ENCODE results near the gene ZNF865.

The ZNF865 gene

DNA sequence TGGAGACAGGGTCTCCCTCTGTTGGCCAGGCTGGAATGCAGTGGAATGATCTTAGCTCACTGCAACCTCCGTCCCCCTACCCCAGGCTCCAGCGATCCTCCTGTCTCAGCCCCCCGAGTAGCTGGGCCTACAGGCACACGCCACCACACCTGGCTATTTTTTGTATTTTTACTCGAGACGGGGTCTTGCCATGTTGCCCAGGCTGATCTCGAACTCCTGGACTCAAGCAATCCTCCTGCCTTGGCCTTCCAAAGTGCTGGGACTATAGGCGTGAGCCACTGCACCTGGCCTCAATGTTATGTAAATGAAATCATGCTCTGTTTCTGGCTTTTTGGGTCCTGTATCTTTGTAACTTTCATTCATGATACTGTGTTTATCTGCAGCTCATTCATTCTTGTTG lies 16.7 kb upstream of the ZNF865 start:
- FAIRE-seq, result no peak

DNA sequence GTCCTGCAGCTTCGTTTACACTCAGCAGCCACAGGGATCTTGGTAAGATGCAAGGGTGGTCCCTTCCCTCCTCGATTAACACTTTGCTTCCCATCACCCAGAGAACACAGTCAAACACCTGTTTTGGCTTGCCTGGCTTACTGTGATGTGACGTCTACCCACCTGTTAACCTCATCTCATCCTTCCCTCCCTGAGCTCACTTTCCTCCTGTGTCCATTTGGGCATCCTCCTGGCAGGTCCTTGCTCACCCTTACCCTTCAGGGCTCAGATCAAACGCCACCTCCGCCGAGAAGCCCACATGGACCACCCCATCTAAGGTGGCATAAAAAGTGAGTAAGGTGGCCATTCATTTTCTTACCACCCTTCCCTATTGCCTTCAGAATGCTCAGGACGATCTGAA lies 15.3 kb upstream of the ZNF865 start:
- no peak for FAIRE-seq

DNA sequence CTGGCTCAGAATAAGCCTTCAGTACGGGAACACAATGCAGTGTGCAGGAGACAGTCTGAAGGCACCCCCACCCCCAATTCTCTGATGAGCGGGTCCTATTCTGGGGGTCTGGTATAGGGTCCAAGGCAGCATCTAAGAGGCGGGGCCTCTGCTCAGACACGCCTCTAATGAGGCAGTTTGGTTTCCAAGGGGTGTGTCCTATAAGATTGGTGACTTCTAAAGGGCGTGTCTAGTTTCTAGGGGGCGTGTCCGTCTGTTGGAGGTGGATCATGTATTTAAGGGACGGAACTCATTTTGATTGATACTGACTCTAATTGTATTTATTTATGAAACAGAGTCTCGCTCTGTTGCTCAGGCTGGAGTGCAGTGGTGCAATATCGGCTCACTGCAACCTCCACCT lies 14.8 kb upstream of the ZNF865 start:
- no peak for FAIRE-seq

DNA sequence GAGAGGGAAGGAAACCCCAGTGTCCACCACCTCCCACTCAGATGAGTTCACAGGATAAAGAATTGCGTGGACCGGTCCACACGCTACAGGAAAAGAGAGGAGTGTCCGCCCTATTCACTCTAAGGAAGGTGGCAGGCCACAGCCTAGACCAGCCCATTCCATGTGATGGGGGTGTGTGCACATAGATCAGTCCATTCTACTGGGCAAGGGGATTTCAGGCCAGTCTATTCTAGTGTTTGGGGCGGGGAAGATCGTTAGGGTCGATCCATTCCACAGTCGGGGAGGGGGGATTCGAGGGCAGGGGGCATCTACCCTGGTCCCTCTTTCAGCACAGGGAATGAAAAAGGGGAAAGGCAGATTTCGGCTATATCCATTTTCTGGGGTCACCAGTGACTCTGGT lies 13.9 kb upstream of the ZNF865 start:
- FAIRE-seq, result no peak

DNA sequence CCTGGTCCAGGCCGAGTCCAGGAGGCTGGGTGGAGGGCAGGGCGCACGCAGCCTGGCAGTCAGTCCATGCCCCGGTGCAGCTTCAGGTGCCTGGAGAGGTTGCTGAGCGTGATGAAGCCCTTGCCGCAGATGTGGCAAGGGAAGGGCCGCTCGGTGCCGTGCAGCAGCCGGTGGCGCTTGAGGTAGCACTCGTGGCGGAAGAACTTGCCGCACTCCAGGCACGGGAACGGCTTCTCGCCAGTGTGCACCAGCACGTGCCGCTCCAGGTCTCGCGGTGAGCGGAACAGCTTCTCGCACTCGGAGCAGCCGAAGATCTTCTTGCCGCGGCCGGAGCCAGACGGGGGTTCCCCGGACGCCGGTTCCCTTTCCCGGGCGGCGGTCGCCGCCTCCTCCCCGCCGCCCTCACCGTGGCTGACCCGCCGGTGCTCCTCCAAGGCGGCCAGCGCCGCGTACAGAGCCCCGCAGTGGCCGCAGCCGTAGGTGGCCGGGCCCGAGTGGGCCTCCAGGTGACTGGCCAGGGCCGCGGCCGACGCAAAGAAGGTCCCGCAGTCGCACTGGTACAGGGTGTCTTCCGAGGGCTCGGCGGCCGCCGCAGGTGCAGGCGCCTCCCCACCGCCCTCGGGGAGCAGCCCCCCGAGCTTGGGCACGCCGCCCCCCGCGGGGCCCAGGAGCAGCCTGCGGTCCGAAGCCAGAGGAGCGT lies 12.9 kb upstream of the ZNF865 start:
- FAIRE-seq, result no peak

DNA sequence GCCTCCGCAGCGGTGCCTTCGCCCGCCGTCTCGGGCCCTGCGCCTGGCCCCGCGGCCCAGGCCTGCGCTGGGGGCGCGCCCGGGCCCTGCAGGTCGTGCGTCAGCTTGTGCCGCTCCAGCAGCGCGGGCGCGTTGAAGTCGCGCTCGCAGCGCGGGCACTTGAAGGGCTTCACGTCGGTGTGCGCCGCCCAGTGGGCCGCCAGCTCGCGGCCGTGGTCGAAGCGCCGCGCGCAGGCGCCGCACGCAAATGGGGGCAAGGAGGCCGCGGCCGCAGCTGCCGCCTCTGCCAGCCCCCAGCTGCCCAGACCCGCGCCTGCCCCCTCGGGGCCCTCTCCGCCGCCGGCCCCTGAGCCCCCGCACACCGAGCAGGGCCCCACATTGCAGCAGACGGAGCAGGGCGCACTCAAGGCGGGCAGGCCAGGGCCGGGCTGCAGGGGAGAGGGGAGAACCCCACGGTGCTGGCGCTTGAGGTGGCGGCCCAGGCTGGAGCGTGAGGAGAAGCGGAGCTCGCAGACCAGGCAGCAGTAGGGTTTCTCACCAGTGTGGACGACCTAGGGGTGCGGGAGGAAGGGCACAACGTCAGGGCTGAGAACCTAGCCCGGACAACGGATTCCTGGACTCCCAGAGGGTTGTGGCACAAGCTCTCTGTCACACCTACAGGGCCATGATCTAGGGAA lies 12.2 kb upstream of the ZNF865 start:
- no peak for FAIRE-seq

DNA sequence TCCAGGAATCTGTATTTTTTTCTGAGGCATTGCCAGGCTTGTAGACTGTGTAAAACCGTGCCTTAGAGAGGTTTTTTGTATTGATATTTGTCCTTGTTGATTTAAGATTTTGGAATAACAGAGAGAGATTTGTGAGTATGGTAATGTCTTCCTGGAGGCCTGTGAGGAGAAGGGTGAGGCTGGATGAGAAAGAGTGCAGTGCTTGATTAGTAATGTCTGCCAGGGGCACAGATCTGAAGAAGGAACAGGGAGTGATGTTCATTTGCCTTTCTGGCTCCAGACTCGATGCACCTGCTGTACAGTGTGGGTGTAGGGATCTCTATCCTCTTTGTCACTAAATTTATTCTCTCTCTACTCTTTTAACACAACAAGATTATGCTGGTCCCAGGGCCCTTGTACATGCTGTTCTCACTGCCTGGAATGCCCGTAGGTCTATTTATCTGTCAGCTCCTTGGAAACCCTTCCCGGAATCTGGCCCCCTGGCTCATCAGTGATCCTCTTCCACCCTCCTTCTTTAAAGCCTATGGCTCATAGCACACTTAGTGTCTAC lies 10.4 kb upstream of the ZNF865 start:
- no peak for FAIRE-seq

DNA sequence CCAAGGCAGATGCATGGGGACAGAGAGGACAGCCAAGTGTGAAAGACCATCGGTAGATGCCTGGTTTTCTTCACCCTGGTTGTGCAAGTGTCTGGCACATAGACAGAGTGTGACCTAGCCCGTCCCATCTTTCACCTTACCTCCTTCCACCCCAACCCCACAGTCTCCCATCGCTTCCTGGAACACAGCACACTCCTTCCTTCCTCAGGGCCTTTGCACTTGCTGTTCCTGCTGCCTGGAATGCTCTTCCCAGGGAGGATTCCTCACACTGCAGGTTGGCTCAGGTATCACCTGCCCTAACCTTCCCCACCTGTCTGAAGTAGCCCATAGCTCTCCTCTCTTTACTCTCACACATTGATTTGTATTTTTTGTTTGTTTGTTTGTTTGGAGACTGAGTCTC lies 9.1 kb upstream of the ZNF865 start:
- FAIRE-seq, result no peak

DNA sequence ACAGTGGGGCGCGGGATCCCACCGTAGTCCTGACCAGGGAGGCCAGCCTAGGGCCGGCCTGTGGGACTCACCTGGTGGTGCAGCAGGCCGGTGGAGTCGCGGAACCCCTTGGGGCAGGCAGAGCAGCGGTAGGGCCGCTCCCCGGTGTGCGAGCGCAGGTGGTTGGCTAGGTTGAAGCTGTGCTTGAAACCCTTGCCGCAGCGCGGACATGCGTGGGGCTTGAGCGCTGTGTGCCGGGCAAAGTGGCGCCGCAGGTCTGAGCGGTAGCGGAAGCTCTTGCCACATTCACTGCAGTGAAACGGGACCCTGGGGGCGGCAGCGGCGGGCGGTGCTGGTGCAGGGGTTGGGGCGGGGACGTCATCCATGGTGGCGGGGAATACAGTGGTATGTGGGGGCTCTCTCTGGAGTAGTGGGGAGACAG lies 7.9 kb upstream of the ZNF865 start:
- no peak for FAIRE-seq

DNA sequence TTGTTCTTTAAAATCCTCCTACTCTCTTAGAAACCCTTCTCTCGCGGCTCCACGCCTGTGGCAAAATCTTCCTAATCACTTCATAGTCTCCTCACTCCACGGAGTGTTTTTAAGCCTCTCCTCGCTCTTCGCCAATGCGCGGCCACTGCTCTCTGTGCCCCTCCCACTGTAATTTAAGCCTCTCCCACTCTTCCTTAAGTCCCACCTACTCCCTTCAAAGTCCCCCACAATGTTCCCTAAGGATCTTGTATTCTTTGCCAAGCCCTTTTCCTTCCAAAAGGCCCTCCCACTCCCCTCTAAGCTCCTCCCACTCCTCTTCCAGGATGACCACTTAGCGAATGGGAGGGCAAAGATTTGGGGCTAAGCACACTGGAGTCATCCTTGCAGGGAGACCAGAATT lies 7.4 kb upstream of the ZNF865 start:
- no peak for FAIRE-seq

DNA sequence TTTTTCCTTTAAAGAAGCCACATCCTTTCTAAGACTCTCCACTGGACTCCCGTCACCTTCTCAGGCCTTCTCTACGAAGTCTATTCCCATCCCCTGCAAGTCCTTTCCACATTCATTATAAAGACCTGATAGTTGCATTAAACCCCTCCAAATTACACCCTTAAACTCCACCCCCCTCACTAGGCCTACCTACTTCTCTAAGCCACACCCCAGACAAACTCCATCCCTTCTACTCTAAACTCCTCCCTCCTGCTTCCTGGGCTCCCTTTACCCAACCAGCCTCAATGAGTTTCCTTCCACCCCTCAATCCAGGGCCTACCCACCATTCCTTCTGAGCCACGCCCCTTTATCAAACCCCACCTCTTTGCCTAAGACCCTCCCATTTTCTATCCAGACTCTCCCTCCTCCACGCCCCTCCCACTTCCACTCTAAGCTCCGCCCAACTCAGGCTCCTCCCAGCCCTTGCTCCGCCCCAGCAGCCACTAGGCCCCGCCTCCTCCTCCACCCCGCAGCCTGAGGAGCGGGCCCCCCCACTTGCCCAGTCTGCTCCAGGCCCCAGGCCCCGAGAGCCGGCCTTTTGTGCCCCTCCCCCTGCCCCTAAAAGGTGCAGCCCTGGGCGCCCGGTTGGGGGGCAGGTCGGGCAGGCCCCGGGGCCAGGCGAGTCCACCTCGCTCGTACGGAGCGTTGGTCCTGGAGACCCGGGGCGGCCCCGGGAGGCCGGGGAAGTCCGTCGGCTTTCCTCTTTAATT lies 6.6 kb upstream of the ZNF865 start:
- FAIRE-seq, result no peak

DNA sequence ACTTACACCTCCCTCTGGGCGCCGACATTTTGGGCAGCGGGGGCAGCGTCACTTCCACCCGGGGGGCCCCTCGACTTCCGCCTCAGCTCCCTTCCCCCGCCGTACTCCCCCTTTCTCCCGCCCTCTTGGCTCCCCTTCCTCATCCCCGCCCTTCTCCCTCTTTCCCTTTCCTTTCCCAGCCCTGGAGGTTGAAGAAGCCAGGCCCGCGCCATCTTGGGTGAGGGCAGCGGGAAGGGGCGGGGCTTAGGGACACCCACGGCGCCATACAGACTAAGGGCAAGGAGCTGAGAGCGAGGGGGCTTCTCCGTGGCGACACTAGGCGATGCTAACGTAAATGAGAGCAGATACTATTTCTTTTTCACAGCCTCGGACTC lies 6.0 kb upstream of the ZNF865 start, which contains the start of gene FIZ1:
Gene FIZ1 (minus strand): TSS at position 50 of the 374 bp plus-strand sequence. CDS start 1,652 bp downstream, outside the sequence.
- no peak for FAIRE-seq

DNA sequence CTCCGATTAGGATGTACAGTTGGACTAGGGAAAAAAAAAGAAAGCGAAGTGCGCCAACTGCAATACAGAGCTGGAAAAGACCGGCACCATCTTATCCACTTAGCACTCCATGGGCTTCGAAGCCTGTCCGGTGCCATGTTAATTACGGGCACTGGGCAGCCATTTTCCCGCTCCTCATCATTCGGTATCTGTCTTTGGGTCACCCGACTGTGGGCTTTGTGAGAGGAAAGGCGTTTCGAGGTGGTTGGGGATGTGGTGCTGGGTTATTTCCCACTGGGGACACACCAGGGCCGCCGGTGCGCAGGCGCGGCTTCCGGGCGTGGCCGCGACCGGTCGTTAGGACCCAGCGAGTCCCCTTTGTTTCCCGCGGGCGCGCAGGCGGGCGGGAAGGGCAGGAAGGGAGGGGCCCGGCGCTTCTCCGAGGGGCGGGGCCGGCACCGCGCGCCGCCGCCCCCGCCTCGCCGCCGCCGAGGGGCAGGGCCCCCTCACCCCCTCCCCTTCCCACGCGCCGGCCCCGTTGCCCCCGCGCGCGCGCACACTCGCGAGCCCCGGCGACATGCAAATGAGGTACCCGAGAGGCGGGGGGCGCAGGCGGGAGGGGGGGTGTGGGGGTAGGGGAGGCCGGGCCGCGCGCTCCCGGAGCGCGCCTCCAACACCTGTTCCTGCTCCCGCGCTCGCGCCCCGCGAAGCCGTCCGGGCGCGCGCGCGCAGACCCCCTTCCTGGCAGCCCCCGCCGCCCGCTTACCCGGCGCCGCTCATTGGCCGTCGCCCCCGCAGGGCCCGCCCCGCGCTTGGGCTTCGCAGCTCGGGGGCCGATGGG lies 5.4 kb upstream of the ZNF865 start, which contains the start of gene ZNF524:
Gene ZNF524 (plus strand): TSS at position 447 of the 820 bp plus-strand sequence. CDS start 1,825 bp downstream, outside the sequence.
- no peak for FAIRE-seq

DNA sequence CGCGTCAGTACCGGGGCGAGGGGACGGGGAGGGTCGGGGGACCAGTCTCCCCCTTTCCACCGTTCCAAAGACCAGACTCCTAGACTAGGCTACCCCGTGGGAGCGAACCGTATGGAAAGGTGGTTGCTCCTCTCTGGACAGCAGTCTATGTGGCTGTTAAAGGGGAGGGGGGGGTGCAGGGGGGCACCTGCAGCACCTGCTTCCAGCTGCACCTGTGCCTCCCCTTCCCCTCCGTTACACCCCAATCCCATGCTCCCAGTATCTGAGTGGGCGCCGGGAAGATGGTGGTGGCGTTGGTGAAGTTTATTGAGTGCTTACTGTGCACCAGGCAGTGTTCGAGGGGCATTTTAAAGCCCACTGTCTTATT lies 4.8 kb upstream of the ZNF865 start:
- no peak for FAIRE-seq

DNA sequence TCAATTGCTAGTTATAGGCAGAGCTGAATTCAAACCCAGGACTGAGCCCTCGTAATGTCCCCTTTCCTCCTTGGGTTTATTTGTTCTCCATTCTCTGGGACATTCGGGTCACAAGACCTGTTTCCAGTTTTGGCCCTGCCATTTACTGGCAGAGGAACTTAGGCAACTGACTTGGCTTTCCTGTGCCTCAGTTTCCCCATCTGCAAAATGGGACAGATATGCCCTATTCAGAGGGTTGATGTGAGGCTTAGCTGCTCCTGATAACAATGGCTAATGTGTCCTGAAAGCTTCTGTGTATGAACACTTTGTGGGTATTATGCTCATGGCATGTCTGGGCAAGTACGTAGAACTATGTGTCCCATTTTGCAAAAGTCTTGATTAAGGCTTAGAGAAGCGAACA lies 4.4 kb upstream of the ZNF865 start:
- FAIRE-seq, result no peak

DNA sequence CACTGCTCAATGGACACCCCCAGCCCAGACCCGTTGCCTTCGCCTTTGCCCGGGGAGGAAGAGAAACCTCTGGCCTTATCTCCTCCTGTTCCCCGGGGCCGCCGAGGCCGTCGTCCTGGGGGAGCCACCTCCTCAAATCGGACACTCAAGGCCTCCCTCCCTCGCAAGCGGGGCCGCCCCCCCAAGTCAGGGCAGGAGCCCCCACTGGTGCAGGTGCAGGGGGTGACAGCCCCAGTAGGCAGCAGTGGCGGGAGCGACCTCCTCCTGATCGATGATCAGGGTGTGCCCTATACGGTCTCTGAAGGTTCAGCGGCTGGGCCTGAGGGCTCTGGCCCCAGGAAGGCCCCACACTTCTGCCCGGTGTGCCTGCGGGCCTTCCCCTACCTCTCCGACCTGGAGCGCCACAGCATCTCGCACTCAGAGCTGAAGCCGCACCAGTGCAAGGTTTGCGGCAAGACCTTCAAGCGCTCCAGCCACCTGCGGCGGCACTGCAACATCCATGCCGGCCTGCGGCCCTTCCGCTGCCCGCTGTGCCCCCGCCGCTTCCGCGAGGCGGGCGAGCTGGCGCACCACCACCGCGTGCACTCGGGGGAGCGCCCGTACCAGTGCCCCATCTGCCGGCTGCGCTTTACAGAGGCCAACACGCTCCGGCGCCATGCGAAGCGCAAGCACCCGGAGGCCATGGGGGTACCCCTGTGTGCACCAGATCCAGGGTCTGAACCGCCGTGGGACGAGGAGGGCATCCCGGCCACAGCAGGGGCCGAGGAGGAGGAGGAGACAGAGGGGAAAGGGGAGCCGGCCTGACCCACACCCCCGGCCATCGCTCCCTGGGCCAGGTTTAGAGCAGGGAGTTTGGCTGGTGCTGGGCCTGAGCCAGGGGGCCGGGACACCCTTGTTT lies 3.1 kb upstream of the ZNF865 start:
- FAIRE-seq, result no peak

DNA sequence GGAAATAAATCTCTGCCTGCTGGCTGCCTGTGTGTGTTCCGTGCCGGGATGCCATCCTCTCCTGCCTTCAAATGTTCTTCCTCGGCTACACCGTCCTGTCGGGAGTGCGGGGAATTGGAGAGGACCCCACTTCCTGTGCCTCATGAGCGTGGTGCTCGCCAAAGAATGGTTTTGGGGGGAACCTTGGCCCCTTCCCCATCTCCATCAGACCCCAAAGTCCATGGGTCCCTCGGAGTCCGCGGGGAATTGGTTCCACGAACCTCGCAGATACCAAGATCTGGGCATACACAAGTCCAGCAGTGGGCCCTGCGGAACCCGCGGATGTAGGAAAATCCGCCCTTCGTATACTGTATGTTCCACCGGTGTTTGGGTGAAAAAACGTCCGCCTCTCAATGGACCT lies 2.3 kb upstream of the ZNF865 start:
- FAIRE-seq, result no peak

DNA sequence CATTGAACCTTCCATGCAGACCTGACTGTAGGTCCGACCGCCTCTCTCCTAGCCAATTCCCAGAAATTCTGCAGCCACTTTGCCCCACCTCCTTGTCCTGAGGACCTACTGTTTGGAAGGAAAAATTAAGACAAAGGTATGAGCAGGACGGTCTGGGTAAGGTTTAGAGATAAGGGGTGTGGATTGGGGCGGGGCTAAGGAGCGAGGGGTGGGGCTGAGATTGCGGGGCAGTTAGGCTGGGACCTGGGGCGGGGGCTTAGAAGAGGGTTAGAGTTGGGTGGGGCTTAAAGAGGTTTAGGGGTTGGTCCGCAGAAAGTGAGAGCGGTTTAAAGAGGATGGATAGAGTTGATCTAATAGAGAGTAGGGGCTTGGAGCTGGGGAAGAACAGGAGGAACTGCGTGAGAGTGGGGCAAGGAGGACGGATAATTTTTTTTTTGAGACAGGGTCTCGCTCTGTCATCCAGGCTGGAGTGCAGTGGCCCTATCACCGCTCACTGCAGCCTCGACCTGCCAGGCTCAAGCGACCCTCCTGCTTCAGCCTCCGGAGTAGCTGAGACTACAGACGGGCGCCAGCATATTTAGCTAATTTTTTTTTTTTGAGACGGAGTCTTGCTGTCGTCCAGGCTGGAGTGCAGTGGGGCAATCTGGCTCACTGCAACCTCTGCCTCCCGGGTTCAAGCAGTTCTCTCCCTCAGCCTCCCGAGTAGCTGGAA lies 1.7 kb upstream of the ZNF865 start:
- no peak for FAIRE-seq

DNA sequence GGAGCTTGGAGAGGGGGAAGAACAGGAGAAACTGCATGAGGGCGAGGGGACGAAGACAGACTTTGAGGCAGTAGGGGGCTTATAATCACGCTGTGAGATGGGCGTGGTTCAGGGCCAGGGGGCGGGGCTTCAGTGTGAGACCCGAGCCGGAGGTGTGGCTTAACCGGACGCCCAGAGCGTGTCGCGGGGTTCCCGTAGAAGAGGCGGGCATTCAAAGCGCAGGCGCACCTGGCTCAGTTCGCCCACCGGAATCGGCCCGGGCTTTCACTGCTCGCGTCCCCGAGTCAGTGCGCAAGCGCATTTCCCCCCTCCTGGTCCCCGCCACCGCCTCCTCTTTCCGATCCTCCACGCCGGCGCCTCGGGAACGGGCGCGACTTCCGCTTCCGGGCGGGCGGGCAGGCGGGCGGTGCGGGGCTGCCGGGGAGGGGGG lies 225 bp upstream of the ZNF865 start:
- FAIRE-seq, result no peak

DNA sequence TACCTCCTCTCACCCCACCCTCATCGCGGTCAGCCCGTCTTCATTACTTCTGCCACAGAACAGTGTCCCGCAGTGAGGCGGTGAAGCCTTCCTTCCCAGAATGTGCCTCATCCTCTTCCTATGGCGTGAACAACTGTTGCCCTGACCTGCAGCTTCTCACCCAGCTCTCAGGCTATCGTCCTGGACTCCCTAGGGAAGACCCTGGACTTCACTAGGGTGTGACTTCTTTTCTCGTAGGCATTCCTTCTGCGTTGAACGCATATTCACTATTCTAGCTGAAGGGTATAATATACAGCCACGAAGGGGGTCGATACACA lies 982 bp downstream of the ZNF865 start:
- FAIRE-seq, result no peak

DNA sequence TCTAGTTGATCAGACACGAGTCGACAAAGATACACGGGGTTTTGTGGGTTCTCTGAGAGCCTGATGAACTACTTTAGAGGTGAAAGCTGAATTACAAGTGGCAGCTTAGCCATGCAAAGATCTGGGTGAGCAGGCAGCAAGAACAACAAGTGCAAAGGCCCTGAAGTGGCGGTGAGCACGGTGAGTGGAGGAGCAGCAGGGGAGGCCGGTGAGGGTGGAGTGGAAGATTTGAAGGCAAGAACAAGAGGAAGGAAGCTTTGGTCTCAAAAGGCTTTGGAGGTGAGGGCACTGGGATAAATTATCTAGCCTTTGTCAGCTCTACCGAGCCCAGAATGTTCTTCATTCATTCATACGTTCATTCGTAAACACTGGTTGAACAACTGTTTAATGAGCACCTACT lies 1.4 kb downstream of the ZNF865 start:
- no peak for FAIRE-seq
